Type B pancreatic cell (in vitro differentiated cells): ENCODE data around the gene ATRNL1. TPM values are rescaled to one million over a fixed set of nuclear protein-coding genes. Genes with fewer than 3 reads are reported as not detected.

Source experiments
- DNase-seq: peaks from one replicate; pipeline ENCODE4 v3.0.0; 2021; ENCODE audit warnings: mixed read lengths; ENCODE audit not compliant: unreplicated experiment; ENCODE audit errors: extremely low spot score
- H3K27ac Mint-ChIP-seq: 2 replicates; pipeline ENCODE4 v1.8.0; 2021; ENCODE audit warnings: mild to moderate bottlenecking, mixed read lengths
- H3K27me3 Mint-ChIP-seq: 2 replicates; pipeline ENCODE4 v1.8.0; 2021; ENCODE audit warnings: mixed read lengths
- H3K36me3 Mint-ChIP-seq: 2 replicates; pipeline ENCODE4 v1.8.0; 2021; ENCODE audit warnings: mixed read lengths
- H3K4me1 Mint-ChIP-seq: one replicate; pipeline ENCODE4 v1.8.0; 2021; ENCODE audit warnings: mixed read lengths; ENCODE audit not compliant: unreplicated experiment
- H3K4me3 Mint-ChIP-seq: 2 replicates; pipeline ENCODE4 v1.8.0; 2021; ENCODE audit warnings: mild to moderate bottlenecking, mixed read lengths
- H3K9me3 Mint-ChIP-seq: 2 replicates; pipeline ENCODE4 v1.8.0; 2021; ENCODE audit warnings: mixed read lengths
- total RNA-seq: library from RNA; stranded (reverse); gene quantifications from 2 replicates; pipeline ENCODE4 v1.2.1, GENCODE V29; 2021; ENCODE audit warnings: low replicate concordance
- TF ChIP-seq, protein P1 (sequence below): fragments of 200-600 bp; sonication (generic); conservative IDR thresholded peaks from 2 replicates; pipeline ENCODE4 v1.5.0; 2021; ENCODE audit warnings: antibody characterized with exemption, mild to moderate bottlenecking

The ATRNL1 gene
- total RNA-seq, 1 donor from 2014 or later: 38.4 TPM

DNA sequence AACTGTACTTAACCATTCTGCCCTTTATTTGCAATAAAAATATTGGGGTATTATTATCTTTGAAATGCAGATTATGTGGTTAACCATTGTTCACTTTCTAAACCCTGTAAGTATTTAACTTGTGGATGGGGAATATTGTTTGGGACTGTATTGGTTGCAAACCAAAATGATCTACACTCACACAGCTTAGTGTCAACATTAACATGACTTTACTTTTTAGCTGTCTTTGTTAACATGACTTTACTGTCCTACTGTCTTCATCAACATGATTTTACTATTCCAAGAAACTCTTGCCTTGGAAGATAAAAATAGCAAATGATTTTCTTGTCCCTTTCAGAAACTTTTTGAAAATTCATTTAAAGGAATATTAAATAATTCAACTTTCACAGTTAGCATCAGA is 708.3 kb downstream of the ATRNL1 start:
- DNase-seq: no peak
- peaks cover 3% of the 10 kb centered on the region for H3K27me3 Mint-ChIP-seq
- no peaks in the 10 kb centered on the region for H3K36me3 Mint-ChIP-seq
- peaks cover 5% of the 10 kb centered on the region for H3K4me1 Mint-ChIP-seq
- TF ChIP-seq, protein P1, sequence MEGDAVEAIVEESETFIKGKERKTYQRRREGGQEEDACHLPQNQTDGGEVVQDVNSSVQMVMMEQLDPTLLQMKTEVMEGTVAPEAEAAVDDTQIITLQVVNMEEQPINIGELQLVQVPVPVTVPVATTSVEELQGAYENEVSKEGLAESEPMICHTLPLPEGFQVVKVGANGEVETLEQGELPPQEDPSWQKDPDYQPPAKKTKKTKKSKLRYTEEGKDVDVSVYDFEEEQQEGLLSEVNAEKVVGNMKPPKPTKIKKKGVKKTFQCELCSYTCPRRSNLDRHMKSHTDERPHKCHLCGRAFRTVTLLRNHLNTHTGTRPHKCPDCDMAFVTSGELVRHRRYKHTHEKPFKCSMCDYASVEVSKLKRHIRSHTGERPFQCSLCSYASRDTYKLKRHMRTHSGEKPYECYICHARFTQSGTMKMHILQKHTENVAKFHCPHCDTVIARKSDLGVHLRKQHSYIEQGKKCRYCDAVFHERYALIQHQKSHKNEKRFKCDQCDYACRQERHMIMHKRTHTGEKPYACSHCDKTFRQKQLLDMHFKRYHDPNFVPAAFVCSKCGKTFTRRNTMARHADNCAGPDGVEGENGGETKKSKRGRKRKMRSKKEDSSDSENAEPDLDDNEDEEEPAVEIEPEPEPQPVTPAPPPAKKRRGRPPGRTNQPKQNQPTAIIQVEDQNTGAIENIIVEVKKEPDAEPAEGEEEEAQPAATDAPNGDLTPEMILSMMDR: no peak
- no peak overlapping the region for H3K4me3 Mint-ChIP-seq
- H3K27ac Mint-ChIP-seq: no peak overlapping the region
- peaks cover 1% of the 10 kb centered on the region for H3K9me3 Mint-ChIP-seq

GRCh38 chr10:115801992-115802391 is 708.8 kb downstream of the ATRNL1 start:
- H3K27me3 Mint-ChIP-seq: peaks cover 3% of the 10 kb centered on the region
- no peak overlapping the region for H3K27ac Mint-ChIP-seq
- H3K4me3 Mint-ChIP-seq: no peak overlapping the region
- TF ChIP-seq, protein P1: no peak
- no peak for DNase-seq
- H3K36me3 Mint-ChIP-seq: no peaks in the 10 kb centered on the region
- H3K4me1 Mint-ChIP-seq: peaks cover 5% of the 10 kb centered on the region
- H3K9me3 Mint-ChIP-seq: no peaks in the 10 kb centered on the region

- H3K4me3 Mint-ChIP-seq: no peak overlapping the region
- no peak for DNase-seq
- H3K36me3 Mint-ChIP-seq: no peaks in the 10 kb centered on the region
- H3K27me3 Mint-ChIP-seq: peaks cover 3% of the 10 kb centered on the region
- TF ChIP-seq, protein P1: no peak
- H3K27ac Mint-ChIP-seq: no peak overlapping the region
- H3K4me1 Mint-ChIP-seq: peaks cover 5% of the 10 kb centered on the region
- H3K9me3 Mint-ChIP-seq: no peaks in the 10 kb centered on the region
These were observed 709.7 kb downstream of the ATRNL1 start for GRCh38 chr10:115802911-115803310.

GRCh38 chr10:115814542-115814941 is 721.4 kb downstream of the ATRNL1 start:
- Mint-ChIP-seq H3K27ac (no peak overlapping the region), H3K4me3 (no peak overlapping the region), H3K36me3 (no peaks in the 10 kb centered on the region), H3K27me3 (no peaks in the 10 kb centered on the region), H3K4me1 (no peaks in the 10 kb centered on the region), H3K9me3 (no peaks in the 10 kb centered on the region)
- TF ChIP-seq, protein P1: no peak
- no peak for DNase-seq

GRCh38 chr10:115818012-115818411 is 724.8 kb downstream of the ATRNL1 start:
- no peak for DNase-seq
- H3K27ac Mint-ChIP-seq: no peak overlapping the region
- no peak overlapping the region for H3K4me3 Mint-ChIP-seq
- H3K4me1 Mint-ChIP-seq: no peaks in the 10 kb centered on the region
- TF ChIP-seq, protein P1: no peak
- H3K27me3 Mint-ChIP-seq: no peaks in the 10 kb centered on the region
- peaks cover 8% of the 10 kb centered on the region for H3K9me3 Mint-ChIP-seq
- peaks cover 4% of the 10 kb centered on the region for H3K36me3 Mint-ChIP-seq

GRCh38 chr10:115826396-115826795 is 733.2 kb downstream of the ATRNL1 start:
- DNase-seq: no peak
- Mint-ChIP-seq H3K27me3 (peaks cover 4% of the 10 kb centered on the region), H3K4me1 (peaks cover 14% of the 10 kb centered on the region), H3K36me3 (peaks cover 4% of the 10 kb centered on the region), H3K4me3 (no peak overlapping the region), H3K27ac (no peak overlapping the region), H3K9me3 (peaks cover 8% of the 10 kb centered on the region)
- TF ChIP-seq, protein P1: no peak
